Neutrophil (primary cell): Measurements from ENCODE around the gene PDZRN3.

ENCODE experiments used
- H3K27ac ChIP-seq: fragments of 200-600 bp; sonication (generic); 2 replicates; pipeline ENCODE4 v1.5.1; 2016; ENCODE audit warnings: mild to moderate bottlenecking, moderate library complexity
- H3K27me3 ChIP-seq: fragments of 200-600 bp; sonication (generic); 2 replicates; pipeline ENCODE4 v1.6.0; 2016; ENCODE audit warnings: mild to moderate bottlenecking
- H3K36me3 ChIP-seq: fragments of 200-600 bp; sonication (generic); 2 replicates; pipeline ENCODE4 v1.5.1; 2017
- H3K4me1 ChIP-seq, 2 experiments: fragments of 200-600 bp in 1 of 2; sonication (generic) in 1 of 2; 1 replicate in 1 of 2; 2 replicates in 1 of 2; pipeline versions ENCODE4 v1.5.1 to v1.6.1; 2013 to 2016; ENCODE audit warnings: low read depth in 1 of 2, low read length in 1 of 2, mild to moderate bottlenecking in 1 of 2, moderate library complexity in 1 of 2; ENCODE audit not compliant: control insufficient read depth in 1 of 2, insufficient read depth in 1 of 2
- H3K4me3 ChIP-seq, 2 experiments: fragments of 200-600 bp in 1 of 2; sonication (generic) in 1 of 2; 1 replicate in 1 of 2; 2 replicates in 1 of 2; pipeline ENCODE4 v1.5.1; 2013 to 2016; ENCODE audit warnings: low read depth in 1 of 2, low read length in 1 of 2, mild to moderate bottlenecking in 1 of 2, moderate library complexity in 1 of 2
- H3K9me3 ChIP-seq: fragments of 200-600 bp; sonication (generic); 2 replicates; pipeline ENCODE4 v1.5.1; 2016
- TF ChIP-seq, protein P1 (sequence below): fragments of 200-600 bp; sonication (generic); IDR thresholded peaks from 2 replicates; pipeline ENCODE4 v1.5.1; 2016; ENCODE audit warnings: antibody characterized with exemption

Gene PDZRN3

DNA sequence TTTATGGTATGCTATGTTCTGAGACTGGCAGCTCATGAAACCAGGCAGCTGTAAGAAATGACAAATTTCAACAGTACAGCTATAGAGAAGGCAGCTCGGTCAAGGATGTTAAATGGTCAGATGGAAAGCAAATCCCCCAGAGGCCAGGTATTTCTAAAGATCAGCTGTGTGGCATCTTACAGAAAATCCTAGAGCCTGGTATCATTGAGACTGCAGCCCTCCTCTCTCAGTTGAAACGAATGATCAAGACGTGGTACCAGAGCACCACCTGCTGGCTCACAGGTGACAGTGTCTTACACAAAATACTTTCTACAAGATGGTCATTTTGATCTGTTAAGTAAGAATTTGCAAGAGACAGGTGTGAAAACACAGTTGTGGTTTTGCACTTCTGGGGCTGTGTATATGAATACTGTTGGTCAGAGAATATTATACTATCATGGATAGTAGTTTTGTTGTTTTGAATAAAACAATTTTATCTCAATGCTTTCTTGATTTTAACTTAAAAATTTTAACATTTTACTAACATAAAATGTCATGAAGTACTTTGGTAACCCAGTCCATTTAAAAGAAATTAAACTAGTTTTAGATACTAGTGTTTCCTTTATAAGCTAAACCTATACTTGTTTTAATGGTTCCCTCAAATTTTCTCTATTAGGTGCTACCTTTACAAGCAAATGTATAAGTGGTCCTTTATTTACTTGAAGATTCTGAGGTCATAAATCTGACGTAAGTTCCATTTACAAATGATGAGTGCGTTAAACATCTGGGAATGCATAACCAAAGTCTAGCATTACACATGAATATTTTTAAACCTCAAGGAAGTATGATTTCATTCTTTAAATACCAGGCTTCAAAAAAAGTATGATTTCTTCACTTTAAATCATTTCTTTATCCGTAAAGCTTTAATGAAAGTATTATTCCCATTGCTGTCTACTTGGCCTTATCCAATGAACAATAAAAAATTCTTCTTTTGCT, 121.8 kb downstream of the PDZRN3 start:
- no peaks in the 10 kb centered on the region for H3K9me3 ChIP-seq
- H3K4me1 ChIP-seq, result no peaks in the 10 kb centered on the region
- H3K27ac ChIP-seq, result no peak overlapping the region
- TF ChIP-seq, protein P1, sequence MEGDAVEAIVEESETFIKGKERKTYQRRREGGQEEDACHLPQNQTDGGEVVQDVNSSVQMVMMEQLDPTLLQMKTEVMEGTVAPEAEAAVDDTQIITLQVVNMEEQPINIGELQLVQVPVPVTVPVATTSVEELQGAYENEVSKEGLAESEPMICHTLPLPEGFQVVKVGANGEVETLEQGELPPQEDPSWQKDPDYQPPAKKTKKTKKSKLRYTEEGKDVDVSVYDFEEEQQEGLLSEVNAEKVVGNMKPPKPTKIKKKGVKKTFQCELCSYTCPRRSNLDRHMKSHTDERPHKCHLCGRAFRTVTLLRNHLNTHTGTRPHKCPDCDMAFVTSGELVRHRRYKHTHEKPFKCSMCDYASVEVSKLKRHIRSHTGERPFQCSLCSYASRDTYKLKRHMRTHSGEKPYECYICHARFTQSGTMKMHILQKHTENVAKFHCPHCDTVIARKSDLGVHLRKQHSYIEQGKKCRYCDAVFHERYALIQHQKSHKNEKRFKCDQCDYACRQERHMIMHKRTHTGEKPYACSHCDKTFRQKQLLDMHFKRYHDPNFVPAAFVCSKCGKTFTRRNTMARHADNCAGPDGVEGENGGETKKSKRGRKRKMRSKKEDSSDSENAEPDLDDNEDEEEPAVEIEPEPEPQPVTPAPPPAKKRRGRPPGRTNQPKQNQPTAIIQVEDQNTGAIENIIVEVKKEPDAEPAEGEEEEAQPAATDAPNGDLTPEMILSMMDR, result no peak
- peaks cover 16% of the 10 kb centered on the region for H3K27me3 ChIP-seq
- no peak overlapping the region for H3K4me3 ChIP-seq
- no peaks in the 10 kb centered on the region for H3K36me3 ChIP-seq

DNA sequence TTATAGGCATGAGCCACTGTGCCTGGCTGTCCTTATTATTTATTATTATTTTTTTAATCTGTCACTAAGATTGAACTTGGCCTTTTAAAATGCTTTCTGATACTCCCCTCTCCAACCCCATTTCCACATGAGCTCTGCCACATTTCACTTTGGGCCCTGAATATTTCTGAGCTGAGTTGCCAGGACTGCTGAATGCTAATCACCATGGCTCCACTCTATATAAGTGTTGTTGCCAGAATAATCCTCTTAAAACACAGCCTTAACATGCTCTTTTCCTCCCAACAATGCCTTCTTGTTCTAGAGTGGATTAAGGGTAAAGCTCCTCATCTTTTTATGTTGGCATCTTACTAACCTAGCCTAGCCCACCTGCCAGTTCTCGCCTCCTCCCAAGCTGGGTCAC, 124.4 kb downstream of the PDZRN3 start:
- H3K9me3 ChIP-seq, result no peaks in the 10 kb centered on the region
- H3K36me3 ChIP-seq, result no peaks in the 10 kb centered on the region
- no peak overlapping the region for H3K4me3 ChIP-seq
- peaks cover 16% of the 10 kb centered on the region for H3K27me3 ChIP-seq
- no peaks in the 10 kb centered on the region for H3K4me1 ChIP-seq
- H3K27ac ChIP-seq, result no peak overlapping the region
- TF ChIP-seq, protein P1, result no peak

DNA sequence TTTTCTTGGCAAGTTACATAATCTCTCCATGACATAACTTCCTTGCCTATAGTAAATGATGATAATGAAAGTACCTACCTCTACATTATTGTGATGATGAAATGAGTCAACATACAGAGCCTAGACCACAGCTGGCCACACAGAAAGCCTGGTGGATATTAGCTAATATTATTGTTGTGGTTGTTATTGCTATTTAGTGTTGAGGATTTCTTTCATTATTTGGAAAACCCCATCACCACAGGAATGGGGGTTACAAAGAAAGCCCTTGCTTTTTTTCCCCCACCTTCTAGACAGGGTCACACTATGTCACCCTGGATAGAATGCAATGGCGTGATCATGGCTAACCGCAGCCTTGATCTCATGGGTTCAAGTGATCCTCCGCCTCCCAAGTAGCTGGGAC, 125.0 kb downstream of the PDZRN3 start:
- Histone ChIP-seq H3K36me3 (no peaks in the 10 kb centered on the region), H3K27me3 (peaks cover 14% of the 10 kb centered on the region), H3K9me3 (no peaks in the 10 kb centered on the region), H3K27ac (no peak overlapping the region), H3K4me3 (no peak overlapping the region), H3K4me1 (no peaks in the 10 kb centered on the region)
- TF ChIP-seq, protein P1, result no peak

DNA sequence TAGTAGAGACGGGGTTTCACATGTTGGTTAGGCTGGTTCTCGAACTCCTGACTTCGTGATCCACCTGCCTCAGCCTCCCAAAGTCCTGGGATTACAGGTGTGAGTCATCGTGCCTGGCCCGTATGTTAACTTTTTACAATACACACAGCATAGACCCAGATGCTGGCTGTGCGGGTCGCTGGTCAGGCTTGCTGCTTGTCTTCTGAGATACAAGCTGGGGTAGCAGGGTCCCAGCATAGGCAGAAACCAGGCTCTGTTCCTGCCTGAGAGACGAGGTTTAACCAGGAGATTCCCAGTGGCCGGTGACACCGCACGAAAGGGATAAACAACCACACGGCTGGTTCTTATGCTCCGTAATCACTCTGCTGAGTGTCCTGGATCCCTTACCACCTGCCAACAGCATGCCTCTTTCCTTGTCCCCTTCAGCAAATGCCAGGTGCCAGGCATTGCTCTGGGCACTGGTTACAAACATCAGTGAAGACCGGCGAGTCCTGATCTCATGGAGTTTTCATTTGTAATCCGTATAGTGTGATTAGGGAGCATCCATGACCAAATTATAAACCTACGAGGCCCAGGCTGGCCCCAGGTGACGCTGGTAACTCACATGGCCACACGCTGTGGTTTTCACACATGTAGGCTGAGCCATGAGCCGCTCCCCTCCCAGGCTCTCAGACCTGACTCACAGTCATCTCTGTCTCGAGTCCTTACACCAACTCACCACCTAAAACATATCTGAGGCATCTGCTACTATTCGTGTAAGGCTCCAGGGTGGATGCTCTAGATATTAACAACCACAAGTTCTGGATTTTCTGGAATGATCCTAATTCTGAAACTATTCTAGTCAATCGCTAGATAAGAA, 125.7 kb downstream of the PDZRN3 start:
- H3K4me3 ChIP-seq, result no peak overlapping the region
- no peaks in the 10 kb centered on the region for H3K36me3 ChIP-seq
- no peaks in the 10 kb centered on the region for H3K4me1 ChIP-seq
- H3K27ac ChIP-seq, result no peak overlapping the region
- TF ChIP-seq, protein P1, result no peak
- H3K9me3 ChIP-seq, result no peaks in the 10 kb centered on the region
- H3K27me3 ChIP-seq, result peaks cover 8% of the 10 kb centered on the region

DNA sequence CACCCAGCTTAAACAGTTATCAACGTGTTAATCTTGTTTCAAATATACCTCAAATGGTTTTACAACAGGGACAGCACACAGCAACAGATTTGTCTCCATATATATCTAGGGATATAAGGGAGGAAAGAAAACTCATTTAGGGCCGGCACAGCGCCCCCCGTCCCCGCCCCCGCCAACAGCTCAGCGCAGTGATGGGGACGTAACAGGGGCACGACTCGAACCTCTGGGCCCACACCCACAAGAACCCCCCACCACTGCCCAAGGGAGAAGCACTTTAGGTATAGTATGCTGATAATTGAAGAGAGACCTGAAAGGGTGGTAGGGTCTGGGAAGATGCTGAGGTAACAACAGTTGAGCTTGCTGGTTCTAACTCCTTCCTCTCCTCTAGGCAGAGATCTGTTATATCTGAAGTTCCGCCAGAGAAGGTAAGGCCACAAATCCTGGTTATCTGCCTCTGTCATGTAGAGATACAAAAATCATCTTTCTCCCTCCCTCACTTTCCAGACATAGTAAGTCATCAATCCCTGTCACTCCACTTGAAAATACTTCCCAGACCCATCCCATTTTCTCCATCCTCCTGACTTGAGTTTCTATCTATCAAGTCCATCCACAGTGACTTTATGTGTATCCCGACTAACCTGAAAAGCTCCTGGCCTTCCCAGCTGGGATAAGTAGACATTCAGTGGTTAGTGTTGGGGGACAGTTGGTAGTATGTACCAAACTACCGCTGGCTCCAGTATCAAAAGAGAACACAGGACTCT, 126.9 kb downstream of the PDZRN3 start:
- TF ChIP-seq, protein P1, result no peak
- Histone ChIP-seq H3K36me3 (no peaks in the 10 kb centered on the region), H3K27me3 (peaks cover 7% of the 10 kb centered on the region), H3K27ac (no peak overlapping the region), H3K4me1 (no peaks in the 10 kb centered on the region), H3K4me3 (no peak overlapping the region), H3K9me3 (no peaks in the 10 kb centered on the region)
